ENCODE data around the gene NXNL1.
A peak's percentile ranks its signal among the peaks of the same experiment; 100 is the strongest.

DNA sequence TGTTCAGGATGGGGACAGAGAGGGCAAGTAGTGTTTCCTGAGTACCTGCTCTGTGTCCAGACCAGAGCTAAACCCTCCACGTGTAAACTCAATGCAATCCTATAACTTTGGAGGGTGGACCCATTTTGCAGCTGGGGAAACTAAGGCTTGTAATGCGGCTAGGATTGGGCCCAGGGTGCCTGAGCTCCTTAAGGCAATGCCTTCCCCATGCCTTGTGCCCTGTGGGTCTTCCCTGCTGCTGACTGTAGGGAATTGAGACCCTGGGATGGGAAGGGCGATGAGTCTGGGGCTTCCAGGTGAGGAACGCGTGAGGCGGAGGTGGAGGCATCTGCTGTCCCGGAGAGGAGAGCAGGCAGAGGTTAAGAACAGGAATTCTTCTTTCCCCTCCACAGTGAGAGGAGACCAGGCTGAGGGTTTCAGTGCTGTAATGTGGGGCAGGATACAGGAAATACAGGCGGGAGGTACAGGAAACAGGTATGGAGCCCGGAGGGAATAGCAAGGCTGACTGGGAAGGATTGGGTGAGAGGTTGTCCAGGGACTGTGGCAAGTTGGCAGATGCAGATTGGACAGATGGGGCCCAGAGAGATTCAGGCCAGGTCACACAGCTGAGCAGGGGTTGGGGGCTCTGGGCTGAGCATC, 28.8 kb upstream of the NXNL1 start:
- TF ChIP-seq CTCF (IDR thresholded peaks at IDR 0.05; ENCODE audit: low read depth, low read length, poor library complexity, severe bottlenecking): peak; percentile 45
- no peak for TF ChIP-seq EZH2phosphoT487 (IDR thresholded peaks at IDR 0.05; ENCODE audit: borderline replicate concordance, low read length)

All from DOHH2 (cell line).